Fibroblast of the aortic adventitia (primary cell): ENCODE results near the gene TRIM5. TPM values are rescaled to one million over a fixed set of nuclear protein-coding genes. Genes with fewer than 3 reads are reported as not detected.

ENCODE experiments used
- DNase-seq: peaks from one replicate; pipeline ENCODE4 v3.0.0-alpha.2; 2010; ENCODE audit warnings: low read depth
- H3K4me3 ChIP-seq: 2 replicates; pipeline ENCODE4 v1.5.1; 2011; ENCODE audit warnings: low read depth, mild to moderate bottlenecking, control low read depth, low read length, moderate library complexity
- CTCF ChIP-seq: IDR thresholded peaks from 2 replicates; pipeline ENCODE4 v1.5.1; 2011; ENCODE audit warnings: mild to moderate bottlenecking, low read length, control low read depth, inconsistent platforms; ENCODE audit not compliant: insufficient read depth
- total RNA-seq: library from RNA; depleted of rRNA; stranded (reverse); fragments of >200 nt; gene quantifications from 2 replicates; pipeline ENCODE4 v1.2.3, GENCODE V29; 2012; ENCODE audit warnings: low replicate concordance

Gene TRIM5
- total RNA-seq, 1 donor: 32.5 TPM

- no peak for DNase-seq
These were observed 59.6 kb downstream of the TRIM5 start for GRCh38 chr11:5625281-5625680.

GRCh38 chr11:5624489-5625279 is 60.2 kb downstream of the TRIM5 start, which contains the start of gene TRIM34:
TSS of gene TRIM34 (plus strand) at chr11:5625001. CDS start at chr11:5632332, 7,331 bp downstream.
- DNase-seq: peak; percentile 74
- TF ChIP-seq CTCF: no peak

More at GRCh38 chr11:5625281-5625680, 59.6 kb downstream of the TRIM5 start:
- no peak for TF ChIP-seq CTCF
- H3K4me3 ChIP-seq: peak overlapping the region; percentile 81

GRCh38 chr11:5622802-5623201 is 62.1 kb downstream of the TRIM5 start:
- DNase-seq: no peak
- no peak for TF ChIP-seq CTCF
- H3K4me3 ChIP-seq: no peak overlapping the region

More at GRCh38 chr11:5624489-5625279, 60.2 kb downstream of the TRIM5 start, which contains the start of gene TRIM34:
- peak within 1 kb of the TSS; percentile 81 for H3K4me3 ChIP-seq

- TF ChIP-seq CTCF: no peak
- DNase-seq: no peak
- no peak overlapping the region for H3K4me3 ChIP-seq
These were observed 63.3 kb downstream of the TRIM5 start for GRCh38 chr11:5621580-5621979.

GRCh38 chr11:5620651-5621521 is 64.0 kb downstream of the TRIM5 start:
- no peak for TF ChIP-seq CTCF
- DNase-seq: peak; percentile 92
- H3K4me3 ChIP-seq: peak overlapping the region; percentile 39

GRCh38 chr11:5618807-5619206 is 66.1 kb downstream of the TRIM5 start:
- no peak for TF ChIP-seq CTCF
- DNase-seq: peak; percentile 80
- H3K4me3 ChIP-seq: no peak overlapping the region

Other genes starting within 250 kb of the TRIM5 start
- 0.09 TPM in 1 of 2 replicates, not detected in the other for gene OR51I1, start 243.6 kb downstream of the TRIM5 start, total RNA-seq
- not detected in 2 replicates for gene OR51I2, start 235.8 kb downstream of the TRIM5 start, total RNA-seq
- gene OR52D1, start 196.4 kb downstream of the TRIM5 start, total RNA-seq: not detected in 2 replicates
- gene UBQLN3, start 175.1 kb downstream of the TRIM5 start, total RNA-seq: 0.09 TPM in 1 of 2 replicates, not detected in the other
- 0.36 and 0.41 TPM in 2 replicates for gene UBQLNL, start 168.4 kb downstream of the TRIM5 start, total RNA-seq
- 0.41 and 0.81 TPM in 2 replicates for gene OR52H1, start 136.5 kb downstream of the TRIM5 start, total RNA-seq
- not detected in 2 replicates for gene OR52B6, start 104.2 kb downstream of the TRIM5 start, total RNA-seq
- 4.7 and 5.3 TPM in 2 replicates for gene TRIM6, start 88.4 kb downstream of the TRIM5 start, total RNA-seq
- 15.5 and 41.0 TPM in 2 replicates for gene TRIM34, start 60.1 kb downstream of the TRIM5 start, total RNA-seq
- gene TRIM22, start 4.7 kb upstream of the TRIM5 start, total RNA-seq: 73.8 and 93.1 TPM in 2 replicates
- gene OR56B1, start 51.4 kb upstream of the TRIM5 start, total RNA-seq: not detected in 2 replicates
- gene OR52N4, start 69.2 kb upstream of the TRIM5 start, total RNA-seq: not detected in 2 replicates
- gene OR52N5, start 98.3 kb upstream of the TRIM5 start, total RNA-seq: under 0.01 TPM in 1 of 2 replicates, not detected in the other
- not detected in 2 replicates for gene OR52N1, start 106.2 kb upstream of the TRIM5 start, total RNA-seq
- gene OR52N2, start 123.8 kb upstream of the TRIM5 start, total RNA-seq: not detected in 2 replicates
- not detected in 2 replicates for gene OR52E6, start 156.8 kb upstream of the TRIM5 start, total RNA-seq
- gene OR52E8, start 172.6 kb upstream of the TRIM5 start, total RNA-seq: not detected in 2 replicates
- gene OR52E4, start 195.6 kb upstream of the TRIM5 start, total RNA-seq: not detected in 2 replicates
- not detected in 2 replicates for gene OR52E5, start 208.1 kb upstream of the TRIM5 start, total RNA-seq